Measurements from ENCODE around the gene SLC35G2. TPM values are rescaled to one million over a fixed set of nuclear protein-coding genes. Genes with fewer than 3 reads are reported as not detected.
"Not testable (repeated sequence)": the region's sequence is repeated elsewhere in the genome, so short reads cannot be mapped to it uniquely, and the experiment has no call there.

The SLC35G2 gene
- total RNA-seq, 1 donor from 2014 or later = 10.1 TPM

DNA sequence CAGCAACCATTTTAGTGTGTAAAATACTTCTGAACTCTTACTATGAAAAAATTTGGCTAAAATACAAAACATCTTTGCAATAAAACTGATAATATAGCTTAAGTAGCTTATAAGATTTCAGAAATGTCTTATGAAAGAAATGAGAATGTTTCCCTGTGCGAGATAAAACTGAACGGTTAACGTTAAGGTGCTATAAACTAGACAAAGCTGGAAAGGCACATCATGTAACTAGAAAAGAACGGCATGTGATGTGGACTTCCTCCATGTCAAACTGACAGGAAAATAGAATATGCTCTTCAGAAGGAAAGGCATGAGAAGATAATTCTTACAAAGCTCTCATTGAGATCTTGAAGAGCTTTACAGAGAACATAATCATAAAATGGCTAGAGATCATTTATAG is 79.6 kb downstream of the SLC35G2 start:
- TF ChIP-seq, protein P1, sequence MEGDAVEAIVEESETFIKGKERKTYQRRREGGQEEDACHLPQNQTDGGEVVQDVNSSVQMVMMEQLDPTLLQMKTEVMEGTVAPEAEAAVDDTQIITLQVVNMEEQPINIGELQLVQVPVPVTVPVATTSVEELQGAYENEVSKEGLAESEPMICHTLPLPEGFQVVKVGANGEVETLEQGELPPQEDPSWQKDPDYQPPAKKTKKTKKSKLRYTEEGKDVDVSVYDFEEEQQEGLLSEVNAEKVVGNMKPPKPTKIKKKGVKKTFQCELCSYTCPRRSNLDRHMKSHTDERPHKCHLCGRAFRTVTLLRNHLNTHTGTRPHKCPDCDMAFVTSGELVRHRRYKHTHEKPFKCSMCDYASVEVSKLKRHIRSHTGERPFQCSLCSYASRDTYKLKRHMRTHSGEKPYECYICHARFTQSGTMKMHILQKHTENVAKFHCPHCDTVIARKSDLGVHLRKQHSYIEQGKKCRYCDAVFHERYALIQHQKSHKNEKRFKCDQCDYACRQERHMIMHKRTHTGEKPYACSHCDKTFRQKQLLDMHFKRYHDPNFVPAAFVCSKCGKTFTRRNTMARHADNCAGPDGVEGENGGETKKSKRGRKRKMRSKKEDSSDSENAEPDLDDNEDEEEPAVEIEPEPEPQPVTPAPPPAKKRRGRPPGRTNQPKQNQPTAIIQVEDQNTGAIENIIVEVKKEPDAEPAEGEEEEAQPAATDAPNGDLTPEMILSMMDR (IDR thresholded peaks at IDR 0.05; ENCODE audit: insufficient read depth, low read depth, low read length) = no peak
- Histone ChIP-seq H3K4me3 (ENCODE audit: insufficient read depth, low read depth, low read length) (no peak overlapping the region), H3K79me2 (ENCODE audit: insufficient read depth, low read length) (peaks cover 88% of the 10 kb centered on the region), H3K4me1 (ENCODE audit: insufficient read depth, low read length) (peaks cover 10% of the 10 kb centered on the region), H4K20me1 (ENCODE audit: insufficient read depth, low read length) (peaks cover 70% of the 10 kb centered on the region), H3K27ac (ENCODE audit: low read depth, low read length) (no peak overlapping the region), H2AFZ (ENCODE audit: low read depth, low read length) (no peak overlapping the region), H3K27me3 (ENCODE audit: insufficient read depth, low read length) (no peaks in the 10 kb centered on the region), H3K36me3 (ENCODE audit: insufficient read depth, low read length) (no peaks in the 10 kb centered on the region), H3K4me2 (ENCODE audit: low read length) (no peak overlapping the region), H3K9ac (ENCODE audit: low read length) (no peak overlapping the region), H3K9me3 (ENCODE audit: insufficient read depth, low read depth, low read length) (no peaks in the 10 kb centered on the region)
- Mint-ChIP-seq H3K27ac (ENCODE audit: unreplicated experiment) (no peak overlapping the region), H3K4me1 (ENCODE audit: low read depth, unreplicated experiment) (peaks cover 28% of the 10 kb centered on the region), H3K36me3 (ENCODE audit: low read depth, unreplicated experiment) (peaks cover 18% of the 10 kb centered on the region), H3K4me3 (ENCODE audit: unreplicated experiment) (no peak overlapping the region), H3K27me3 (ENCODE audit: low read depth, unreplicated experiment) (no peaks in the 10 kb centered on the region), H3K9me3 (ENCODE audit: unreplicated experiment) (peaks cover 3% of the 10 kb centered on the region)
- no peak for FAIRE-seq
- DNase-seq (ENCODE audit: low read depth) = no peak

DNA sequence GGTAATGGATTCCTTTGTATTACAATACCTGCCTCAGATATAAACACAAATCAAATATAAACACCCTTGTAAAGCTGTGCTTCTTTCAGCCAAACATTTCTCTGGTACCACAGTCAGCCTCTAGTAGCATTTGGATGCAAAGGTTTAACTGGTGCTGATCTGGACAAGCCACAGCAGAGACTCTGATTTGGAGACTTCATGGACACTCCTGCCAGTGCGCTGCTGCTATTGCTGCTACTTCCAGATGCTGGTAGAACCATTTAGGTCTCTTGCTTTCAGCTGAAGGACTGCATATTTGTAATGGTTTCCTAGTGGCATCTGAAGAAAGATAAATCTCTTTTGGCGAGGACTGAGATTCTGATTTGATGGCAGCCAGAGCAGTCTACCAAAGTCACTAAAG is 80.0 kb downstream of the SLC35G2 start:
- no peak for FAIRE-seq
- Histone ChIP-seq H3K4me3 (ENCODE audit: insufficient read depth, low read depth, low read length) (no peak overlapping the region), H3K9me3 (ENCODE audit: insufficient read depth, low read depth, low read length) (no peaks in the 10 kb centered on the region), H3K4me2 (ENCODE audit: low read length) (no peak overlapping the region), H3K36me3 (ENCODE audit: insufficient read depth, low read length) (no peaks in the 10 kb centered on the region), H3K27ac (ENCODE audit: low read depth, low read length) (no peak overlapping the region), H4K20me1 (ENCODE audit: insufficient read depth, low read length) (peaks cover 70% of the 10 kb centered on the region), H3K27me3 (ENCODE audit: insufficient read depth, low read length) (no peaks in the 10 kb centered on the region), H3K79me2 (ENCODE audit: insufficient read depth, low read length) (peaks cover 88% of the 10 kb centered on the region), H3K4me1 (ENCODE audit: insufficient read depth, low read length) (peaks cover 6% of the 10 kb centered on the region), H3K9ac (ENCODE audit: low read length) (no peak overlapping the region), H2AFZ (ENCODE audit: low read depth, low read length) (no peak overlapping the region)
- TF ChIP-seq EZH2 (IDR thresholded peaks at IDR 0.05; ENCODE audit: insufficient read depth, low read length) = no peak
- TF ChIP-seq, protein P1 (IDR thresholded peaks at IDR 0.05; ENCODE audit: insufficient read depth, low read depth, low read length) = no peak
- Mint-ChIP-seq H3K27ac (ENCODE audit: unreplicated experiment) (no peak overlapping the region), H3K4me3 (ENCODE audit: unreplicated experiment) (no peak overlapping the region), H3K4me1 (ENCODE audit: low read depth, unreplicated experiment) (peaks cover 25% of the 10 kb centered on the region), H3K9me3 (ENCODE audit: unreplicated experiment) (peaks cover 7% of the 10 kb centered on the region), H3K27me3 (ENCODE audit: low read depth, unreplicated experiment) (no peaks in the 10 kb centered on the region), H3K36me3 (ENCODE audit: low read depth, unreplicated experiment) (peaks cover 21% of the 10 kb centered on the region)
- DNase-seq (ENCODE audit: low read depth) = peak; percentile 16

DNA sequence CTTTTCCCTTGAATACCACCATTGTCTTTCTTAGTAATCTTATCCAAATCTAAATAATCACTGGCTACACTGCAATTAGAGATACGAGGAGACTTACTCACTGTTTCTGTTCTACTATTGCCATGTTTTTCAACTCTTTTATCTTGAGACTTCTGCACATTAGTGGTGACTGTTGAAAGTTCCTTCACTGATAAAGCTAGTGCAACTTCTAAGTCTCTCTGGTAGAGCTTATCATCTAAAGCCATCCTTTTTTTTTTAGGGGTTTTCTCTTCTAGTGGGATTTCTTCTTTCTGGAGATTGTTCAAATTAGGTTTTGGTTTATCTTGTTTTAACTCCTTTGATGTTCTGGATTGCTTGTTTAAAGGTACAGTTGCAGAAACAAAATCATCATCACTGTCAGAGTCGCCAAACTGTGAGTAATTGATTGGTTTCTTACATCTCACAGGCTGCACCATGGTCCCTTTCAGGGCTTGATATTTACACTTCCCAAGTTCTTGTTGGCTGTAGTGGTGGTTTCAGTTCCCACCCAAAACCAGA is 80.8 kb downstream of the SLC35G2 start:
- TF ChIP-seq, protein P1 (IDR thresholded peaks at IDR 0.05; ENCODE audit: insufficient read depth, low read depth, low read length) = no peak
- TF ChIP-seq EZH2 (IDR thresholded peaks at IDR 0.05; ENCODE audit: insufficient read depth, low read length) = no peak
- H3K4me1 ChIP-seq (ENCODE audit: insufficient read depth, low read length) = no peaks in the 10 kb centered on the region
- H3K27ac ChIP-seq (ENCODE audit: low read depth, low read length) = no peak overlapping the region
- no peak overlapping the region for H3K4me3 Mint-ChIP-seq (ENCODE audit: unreplicated experiment)
- peaks cover 69% of the 10 kb centered on the region for H4K20me1 ChIP-seq (ENCODE audit: insufficient read depth, low read length)
- no peaks in the 10 kb centered on the region for H3K36me3 ChIP-seq (ENCODE audit: insufficient read depth, low read length)
- peaks cover 21% of the 10 kb centered on the region for H3K36me3 Mint-ChIP-seq (ENCODE audit: low read depth, unreplicated experiment)
- H3K9me3 Mint-ChIP-seq (ENCODE audit: unreplicated experiment) = peaks cover 12% of the 10 kb centered on the region
- H2AFZ ChIP-seq (ENCODE audit: low read depth, low read length) = no peak overlapping the region
- no peak overlapping the region for H3K4me2 ChIP-seq (ENCODE audit: low read length)
- no peaks in the 10 kb centered on the region for H3K27me3 Mint-ChIP-seq (ENCODE audit: low read depth, unreplicated experiment)
- no peak overlapping the region for H3K4me3 ChIP-seq (ENCODE audit: insufficient read depth, low read depth, low read length)
- no peaks in the 10 kb centered on the region for H3K9me3 ChIP-seq (ENCODE audit: insufficient read depth, low read depth, low read length)
- DNase-seq (ENCODE audit: low read depth) (peak; percentile 66), FAIRE-seq (no peak)
- H3K27ac Mint-ChIP-seq (ENCODE audit: unreplicated experiment) = no peak overlapping the region
- peaks cover 88% of the 10 kb centered on the region for H3K79me2 ChIP-seq (ENCODE audit: insufficient read depth, low read length)
- peaks cover 20% of the 10 kb centered on the region for H3K4me1 Mint-ChIP-seq (ENCODE audit: low read depth, unreplicated experiment)
- no peaks in the 10 kb centered on the region for H3K27me3 ChIP-seq (ENCODE audit: insufficient read depth, low read length)
- H3K9ac ChIP-seq (ENCODE audit: low read length) = no peak overlapping the region

DNA sequence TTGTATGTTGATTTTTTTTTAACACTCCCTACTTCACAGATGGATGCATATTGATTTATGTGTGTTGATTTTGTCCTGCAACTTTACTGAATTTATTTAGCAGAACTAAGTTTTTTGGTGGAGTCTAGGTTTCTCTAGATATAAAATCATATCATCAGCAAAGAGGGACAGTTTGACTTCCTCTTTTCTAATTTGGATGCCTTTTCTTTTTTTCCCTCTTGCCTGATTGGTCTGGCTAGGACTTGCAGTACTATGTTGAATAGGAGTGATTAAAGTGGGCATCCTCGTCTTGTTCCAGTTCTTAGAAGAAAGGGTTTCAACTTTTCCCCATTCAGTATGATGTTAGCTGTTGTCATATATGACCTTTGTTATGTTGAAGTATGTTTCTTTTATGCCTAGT is 81.8 kb downstream of the SLC35G2 start:
- not testable (repeated sequence) for FAIRE-seq; H3K4me1 ChIP-seq (ENCODE audit: insufficient read depth, low read length); H3K9ac ChIP-seq (ENCODE audit: low read length); H3K27me3 Mint-ChIP-seq (ENCODE audit: low read depth, unreplicated experiment); H3K27ac ChIP-seq (ENCODE audit: low read depth, low read length); DNase-seq (ENCODE audit: low read depth); H3K4me2 ChIP-seq (ENCODE audit: low read length); H3K27ac Mint-ChIP-seq (ENCODE audit: unreplicated experiment); H2AFZ ChIP-seq (ENCODE audit: low read depth, low read length); H3K4me3 Mint-ChIP-seq (ENCODE audit: unreplicated experiment); H3K27me3 ChIP-seq (ENCODE audit: insufficient read depth, low read length); H3K9me3 ChIP-seq (ENCODE audit: insufficient read depth, low read depth, low read length); H3K36me3 ChIP-seq (ENCODE audit: insufficient read depth, low read length); H3K4me3 ChIP-seq (ENCODE audit: insufficient read depth, low read depth, low read length)
- Histone ChIP-seq H4K20me1 (ENCODE audit: insufficient read depth, low read length) (peaks cover 79% of the 10 kb centered on the region), H3K79me2 (ENCODE audit: insufficient read depth, low read length) (peaks cover 91% of the 10 kb centered on the region)
- Mint-ChIP-seq H3K4me1 (ENCODE audit: low read depth, unreplicated experiment) (peaks cover 20% of the 10 kb centered on the region), H3K36me3 (ENCODE audit: low read depth, unreplicated experiment) (peaks cover 21% of the 10 kb centered on the region), H3K9me3 (ENCODE audit: unreplicated experiment) (peaks cover 14% of the 10 kb centered on the region)

Data from astrocyte (in vitro differentiated cells and primary cell).